GM12801 (cell line): ENCODE measurements around the gene SND1.

Source experiments
- TF ChIP-seq, protein P1 (sequence below): IDR thresholded peaks from one replicate; pipeline ENCODE4 v1.5.1; 2011; ENCODE audit warnings: control low read depth; ENCODE audit not compliant: insufficient read length; ENCODE audit errors: extremely low read depth

SND1 gene

GRCh38 chr7:128032605-128033235, 380.7 kb downstream of the SND1 start:
- TF ChIP-seq, protein P1, sequence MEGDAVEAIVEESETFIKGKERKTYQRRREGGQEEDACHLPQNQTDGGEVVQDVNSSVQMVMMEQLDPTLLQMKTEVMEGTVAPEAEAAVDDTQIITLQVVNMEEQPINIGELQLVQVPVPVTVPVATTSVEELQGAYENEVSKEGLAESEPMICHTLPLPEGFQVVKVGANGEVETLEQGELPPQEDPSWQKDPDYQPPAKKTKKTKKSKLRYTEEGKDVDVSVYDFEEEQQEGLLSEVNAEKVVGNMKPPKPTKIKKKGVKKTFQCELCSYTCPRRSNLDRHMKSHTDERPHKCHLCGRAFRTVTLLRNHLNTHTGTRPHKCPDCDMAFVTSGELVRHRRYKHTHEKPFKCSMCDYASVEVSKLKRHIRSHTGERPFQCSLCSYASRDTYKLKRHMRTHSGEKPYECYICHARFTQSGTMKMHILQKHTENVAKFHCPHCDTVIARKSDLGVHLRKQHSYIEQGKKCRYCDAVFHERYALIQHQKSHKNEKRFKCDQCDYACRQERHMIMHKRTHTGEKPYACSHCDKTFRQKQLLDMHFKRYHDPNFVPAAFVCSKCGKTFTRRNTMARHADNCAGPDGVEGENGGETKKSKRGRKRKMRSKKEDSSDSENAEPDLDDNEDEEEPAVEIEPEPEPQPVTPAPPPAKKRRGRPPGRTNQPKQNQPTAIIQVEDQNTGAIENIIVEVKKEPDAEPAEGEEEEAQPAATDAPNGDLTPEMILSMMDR, result no peak

- TF ChIP-seq, protein P1, result no peak
Measured at GRCh38 chr7:128033246-128033645, 381.3 kb downstream of the SND1 start.

DNA sequence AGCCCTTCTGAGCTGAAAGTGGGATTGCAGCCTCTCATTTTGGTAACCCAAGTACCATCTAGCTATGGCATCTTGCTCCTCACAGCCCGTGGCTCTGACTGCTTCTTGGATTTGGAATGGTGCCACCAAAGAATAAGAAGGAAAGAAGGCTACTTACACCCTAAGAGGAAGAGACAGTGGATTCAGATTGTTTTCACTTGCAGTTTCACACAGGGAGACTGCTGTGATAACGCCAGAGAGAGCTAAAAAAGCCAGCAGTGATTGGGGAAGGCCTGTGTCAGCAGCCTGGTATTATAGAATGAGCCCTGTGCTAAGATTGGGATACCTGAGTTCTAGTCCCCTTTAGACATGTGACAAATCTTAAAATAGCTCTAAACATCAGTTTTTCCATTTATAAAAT, 382.8 kb downstream of the SND1 start:
- TF ChIP-seq, protein P1, result no peak

GRCh38 chr7:128035712-128036111, 383.7 kb downstream of the SND1 start:
- TF ChIP-seq, protein P1, result no peak

DNA sequence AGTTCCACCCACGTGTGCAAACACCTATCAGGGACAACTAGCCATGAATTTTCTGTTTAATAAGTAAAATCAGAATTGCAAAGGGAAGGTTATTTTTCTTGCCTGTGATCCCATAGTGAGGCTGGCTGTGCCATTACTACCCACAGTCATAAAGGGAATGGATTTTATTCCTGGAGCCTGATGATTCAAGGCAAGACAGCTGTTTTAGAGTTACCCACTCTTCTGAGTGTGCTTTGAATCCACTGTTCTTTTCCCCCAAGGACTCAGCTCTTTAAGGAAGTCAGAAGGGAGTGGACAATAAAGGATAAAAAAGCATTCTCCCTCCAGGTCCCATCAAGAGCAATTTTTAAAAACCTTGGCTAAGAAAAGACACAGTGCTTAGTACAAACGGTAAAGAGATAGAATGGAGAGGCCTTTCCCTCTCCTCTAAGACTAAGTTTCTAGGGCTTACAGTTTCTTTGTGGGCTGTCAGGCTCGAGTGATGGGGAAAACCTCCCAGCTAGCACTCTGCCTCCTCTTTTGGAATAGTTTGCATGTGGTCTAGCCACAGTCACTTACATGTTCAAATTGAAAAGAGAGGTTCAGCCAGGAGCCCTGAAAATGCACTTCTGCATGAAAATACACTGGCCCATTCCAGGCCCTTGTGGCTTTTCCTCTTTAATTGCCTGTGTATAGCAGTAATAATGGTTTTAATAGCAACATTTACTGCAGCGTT, 384.4 kb downstream of the SND1 start:
- TF ChIP-seq, protein P1, result no peak

GRCh38 chr7:128037081-128037480, 385.1 kb downstream of the SND1 start:
- TF ChIP-seq, protein P1, result no peak

GRCh38 chr7:128037880-128038619, 386.1 kb downstream of the SND1 start:
- TF ChIP-seq, protein P1, result no peak
